ENCODE data around the gene MEF2C. TPM values are rescaled to one million over a fixed set of nuclear protein-coding genes. Genes with fewer than 3 reads are reported as not detected.

The MEF2C gene
- total RNA-seq, 2 donors from 2014 or later = 13.9 to 44.0 TPM

- Histone ChIP-seq H3K36me3 (no peaks in the 10 kb centered on the region), H3K4me3 (no peak overlapping the region), H3K27me3 (replicated peaks; ENCODE audit: insufficient read depth) (no peaks in the 10 kb centered on the region), H3K9me3 (no peaks in the 10 kb centered on the region), H3K27ac (no peak overlapping the region), H3K4me1 (replicated peaks) (no peaks in the 10 kb centered on the region)
- 90% methylated on average over 2 of the region's 2 CpGs for WGBS
- no peak for TF ChIP-seq POLR2AphosphoS5 (IDR thresholded peaks at IDR 0.05)
- no peak for DNase-seq (ENCODE audit: low spot score)
- intact Hi-C loops (cut with DNase I) = loop anchor here (5.0 kb wide), 1 partner anchor 47 kb away; no protein-coding TSS in a partner anchor
Observed at GRCh38 chr5:88834131-88834462, 48.9 kb downstream of the MEF2C start.

GRCh38 chr5:88833371-88834130 lies 49.4 kb downstream of the MEF2C start:
- Histone ChIP-seq H3K27me3 (replicated peaks; ENCODE audit: insufficient read depth) (no peaks in the 10 kb centered on the region), H3K9me3 (no peaks in the 10 kb centered on the region), H3K36me3 (no peaks in the 10 kb centered on the region), H3K4me3 (no peak overlapping the region), H3K27ac (peak overlapping the region in 1 of 2 donors; percentile 23), H3K4me1 (replicated peaks) (no peaks in the 10 kb centered on the region)
- 19% methylated on average over 7 of the region's 7 CpGs for WGBS
- intact Hi-C loops (cut with DNase I) = loop anchor here (5.0 kb wide), 1 partner anchor 46 kb away; no protein-coding TSS in a partner anchor
- TF ChIP-seq CTCF (IDR thresholded peaks at IDR 0.05) (no peak), POLR2A (IDR thresholded peaks at IDR 0.05) (no peak), POLR2AphosphoS5 (IDR thresholded peaks at IDR 0.05) (no peak)
- DNase-seq (ENCODE audit: low spot score) = no peak

- intact Hi-C loops (cut with DNase I) = loop anchor here (5.0 kb wide), 1 partner anchor 45 kb away; no protein-coding TSS in a partner anchor
- H3K9me3 ChIP-seq = no peaks in the 10 kb centered on the region
- TF ChIP-seq CTCF (IDR thresholded peaks at IDR 0.05) (no peak), POLR2A (IDR thresholded peaks at IDR 0.05) (no peak), POLR2AphosphoS5 (IDR thresholded peaks at IDR 0.05) (no peak)
- no peak for DNase-seq (ENCODE audit: low spot score)
- 78% methylated on average over 1 of the region's 1 CpG for WGBS
- H3K4me1 ChIP-seq (replicated peaks) = no peaks in the 10 kb centered on the region
- no peaks in the 10 kb centered on the region for H3K27me3 ChIP-seq (replicated peaks; ENCODE audit: insufficient read depth)
- no peaks in the 10 kb centered on the region for H3K36me3 ChIP-seq
- no peak overlapping the region for H3K27ac ChIP-seq
- H3K4me3 ChIP-seq = no peak overlapping the region
Observed at GRCh38 chr5:88831816-88832215, 51.2 kb downstream of the MEF2C start.

GRCh38 chr5:88830567-88830966 lies 52.4 kb downstream of the MEF2C start:
- Histone ChIP-seq H3K9me3 (no peaks in the 10 kb centered on the region), H3K36me3 (no peaks in the 10 kb centered on the region), H3K27ac (no peak overlapping the region), H3K4me1 (replicated peaks) (no peaks in the 10 kb centered on the region), H3K4me3 (no peak overlapping the region), H3K27me3 (replicated peaks; ENCODE audit: insufficient read depth) (no peaks in the 10 kb centered on the region)
- no peak for TF ChIP-seq POLR2AphosphoS5 (IDR thresholded peaks at IDR 0.05)
- no peak for TF ChIP-seq POLR2A (IDR thresholded peaks at IDR 0.05)
- no peak for TF ChIP-seq CTCF (IDR thresholded peaks at IDR 0.05)
- no peak for DNase-seq (ENCODE audit: low spot score)
- intact Hi-C loops (cut with DNase I) = loop anchor here (5.0 kb wide), 1 partner anchor 43 kb away; no protein-coding TSS in a partner anchor

GRCh38 chr5:88829775-88830174 lies 53.2 kb downstream of the MEF2C start:
- Histone ChIP-seq H3K27ac (peak overlapping the region; percentile 7 to 14), H3K4me3 (no peak overlapping the region), H3K4me1 (replicated peaks) (no peaks in the 10 kb centered on the region), H3K9me3 (no peaks in the 10 kb centered on the region), H3K27me3 (replicated peaks; ENCODE audit: insufficient read depth) (no peaks in the 10 kb centered on the region), H3K36me3 (no peaks in the 10 kb centered on the region)
- intact Hi-C loops (cut with DNase I) = loop anchor here (5.0 kb wide), 1 partner anchor 42 kb away; no protein-coding TSS in a partner anchor
- no peak for TF ChIP-seq CTCF (IDR thresholded peaks at IDR 0.05)
- TF ChIP-seq POLR2A (IDR thresholded peaks at IDR 0.05) = no peak
- no peak for DNase-seq (ENCODE audit: low spot score)
- 86% methylated on average over 3 of the region's 3 CpGs for WGBS
